ENCODE results near the gene UBE2D2. TPM values are rescaled to one million over a fixed set of nuclear protein-coding genes. Genes with fewer than 3 reads are reported as not detected.
A peak's percentile ranks its signal among the peaks of the same experiment; 100 is the strongest.

The UBE2D2 gene
- polyA plus RNA-seq, 2 of the 4 experiments (the other 2 are of a cell fraction), result 74.8 to 115 TPM

DNA sequence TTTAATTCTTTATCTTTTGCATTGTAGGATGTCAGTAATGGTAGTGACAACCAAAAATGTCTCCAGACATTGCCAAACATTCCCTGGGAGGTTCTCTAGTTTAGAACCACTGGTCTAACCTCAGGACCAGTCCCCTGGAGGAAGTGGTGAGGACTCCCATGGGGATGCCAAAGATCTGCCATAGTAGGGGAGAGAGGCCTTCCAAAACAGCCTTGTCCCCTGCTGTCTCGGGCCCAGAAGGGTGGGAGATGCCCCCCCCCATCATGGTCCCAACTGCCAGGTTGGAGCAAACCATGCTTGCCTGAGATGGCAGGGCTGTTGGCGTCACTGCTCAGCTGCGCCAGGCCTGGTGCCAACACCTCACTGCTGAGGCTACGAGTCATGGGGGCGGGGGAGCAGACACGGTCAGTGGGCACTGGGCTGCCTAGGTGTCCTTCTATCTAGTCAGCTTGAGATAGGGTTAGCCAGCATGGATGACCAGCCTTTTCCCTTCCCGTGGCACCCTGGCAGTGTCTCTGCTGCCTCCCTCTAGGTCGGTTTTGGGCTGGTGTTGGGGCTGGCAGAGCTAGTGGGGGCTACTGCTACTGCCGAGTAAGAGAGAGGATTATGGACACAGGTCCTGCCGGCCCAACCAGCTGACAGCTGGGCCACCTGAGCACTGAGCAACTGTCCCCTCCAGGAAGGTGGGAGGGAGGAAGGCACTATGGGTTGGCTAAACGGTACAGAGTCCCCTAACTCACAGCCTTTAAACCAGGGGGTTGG is 78.7 kb downstream of the UBE2D2 start:
- ATAC-seq (peak in 1 of 2 experiments; percentile 2; a peak in 1 of 6 replicates), DNase-seq (ENCODE audit: low read depth in 1 of 2, low spot score in 1 of 2) (no peak), FAIRE-seq (no peak)
- CTCF ChIA-PET, result interaction anchor here (1.4 to 17.1 kb wide), 8 partner anchors 5 to 218 kb away, joined by 3 to 267 read pairs (median 101); partner anchors contain the start of gene CXXC5
- no peaks in the 10 kb centered on the region for H3K9me3 ChIP-seq
- H3K4me1 ChIP-seq, result peaks cover 99% of the 10 kb centered on the region
- 71% methylated on average over 9 of the region's 11 CpGs for WGBS (ENCODE audit: missing lambda C conversion rate)
- H3K4me3 ChIP-seq, result no peak overlapping the region
- H3K4me2 ChIP-seq, result peak overlapping the region; percentile 13; the same call in 1 of the 3 replicates
- TF ChIP-seq EP300 (IDR thresholded peaks at IDR 0.05), result no peak
- TF ChIP-seq FOSL2 (IDR thresholded peaks at IDR 0.05), result no peak
- peak; percentile 38; the same call in 1 of the 2 replicates for TF ChIP-seq FOSL2 (CRISPR knock-in tag; IDR thresholded peaks at IDR 0.05)
- no peak for TF ChIP-seq JUNB (IDR thresholded peaks at IDR 0.05)
- POLR2A ChIA-PET, result no interaction called here
- H3K27ac ChIP-seq, result peak overlapping the region; percentile 20 to 91; a peak in 5 of 6 replicates

DNA sequence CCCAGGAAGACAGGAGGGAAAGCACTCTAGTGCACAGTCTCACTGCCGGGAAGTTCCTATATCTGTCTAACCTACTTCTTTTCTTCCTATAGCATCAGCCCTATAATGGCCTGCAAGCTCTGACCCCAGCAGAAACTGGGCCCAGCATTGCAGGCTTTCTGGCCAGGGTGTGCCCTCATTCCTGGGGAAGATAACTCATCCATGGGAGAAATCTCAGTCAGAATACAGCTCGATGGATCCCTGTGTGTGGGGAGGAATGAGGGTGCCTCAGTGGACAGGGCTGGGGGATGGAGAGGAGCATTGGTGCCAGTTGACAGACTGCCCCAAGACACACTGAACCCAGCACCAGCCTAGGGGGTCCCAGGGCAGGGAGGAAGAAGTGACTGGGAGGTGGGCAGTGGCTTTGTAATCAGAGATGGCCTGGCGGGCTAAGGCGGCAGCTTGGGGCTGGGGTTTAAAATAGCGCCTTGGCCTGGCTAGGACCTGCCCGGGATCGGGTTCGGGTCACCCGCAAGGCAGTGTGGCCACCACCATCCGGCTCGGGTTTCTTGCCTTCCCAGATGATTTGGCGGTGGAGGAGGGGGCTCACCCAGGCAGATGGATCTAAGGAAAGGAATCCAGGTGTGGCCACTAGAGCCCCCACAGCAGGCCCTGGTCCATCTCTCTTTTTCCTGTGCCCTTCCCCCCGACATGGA is 79.4 kb downstream of the UBE2D2 start:
- ATAC-seq (no peak), DNase-seq (ENCODE audit: low read depth in 1 of 2, low spot score in 1 of 2) (no peak), FAIRE-seq (no peak)
- POLR2A ChIA-PET, result no interaction called here
- CTCF ChIA-PET, result interaction anchor here (1.4 to 17.1 kb wide), 6 partner anchors 6 to 219 kb away, joined by 3 to 267 read pairs (median 195); partner anchors contain the start of gene CXXC5
- no peak overlapping the region for H3K4me3 ChIP-seq
- H3K4me1 ChIP-seq, result peaks cover 96% of the 10 kb centered on the region
- 0 out of 3 replicates have a peak overlapping the region, but pooled peaks have one; percentile 13 for H3K4me2 ChIP-seq
- 86% methylated on average over 13 of the region's 13 CpGs for WGBS (ENCODE audit: missing lambda C conversion rate)
- H3K27ac ChIP-seq, result peak overlapping the region; percentile 20 to 91; a peak in 5 of 6 replicates
- H3K9me3 ChIP-seq, result no peaks in the 10 kb centered on the region
- TF ChIP-seq EHMT2 (IDR thresholded peaks at IDR 0.05; ENCODE audit: low read depth), result no peak
- no peak for TF ChIP-seq ESRRA (IDR thresholded peaks at IDR 0.05; ENCODE audit: borderline replicate concordance, low read length)
- TF ChIP-seq CHD2 (IDR thresholded peaks at IDR 0.05; ENCODE audit: low read length, partially characterized antibody), result no peak
- no peak for TF ChIP-seq EP300 (IDR thresholded peaks at IDR 0.05)
- TF ChIP-seq RARB (CRISPR knock-in tag; IDR thresholded peaks at IDR 0.05), result no peak
- TF ChIP-seq, protein P1, sequence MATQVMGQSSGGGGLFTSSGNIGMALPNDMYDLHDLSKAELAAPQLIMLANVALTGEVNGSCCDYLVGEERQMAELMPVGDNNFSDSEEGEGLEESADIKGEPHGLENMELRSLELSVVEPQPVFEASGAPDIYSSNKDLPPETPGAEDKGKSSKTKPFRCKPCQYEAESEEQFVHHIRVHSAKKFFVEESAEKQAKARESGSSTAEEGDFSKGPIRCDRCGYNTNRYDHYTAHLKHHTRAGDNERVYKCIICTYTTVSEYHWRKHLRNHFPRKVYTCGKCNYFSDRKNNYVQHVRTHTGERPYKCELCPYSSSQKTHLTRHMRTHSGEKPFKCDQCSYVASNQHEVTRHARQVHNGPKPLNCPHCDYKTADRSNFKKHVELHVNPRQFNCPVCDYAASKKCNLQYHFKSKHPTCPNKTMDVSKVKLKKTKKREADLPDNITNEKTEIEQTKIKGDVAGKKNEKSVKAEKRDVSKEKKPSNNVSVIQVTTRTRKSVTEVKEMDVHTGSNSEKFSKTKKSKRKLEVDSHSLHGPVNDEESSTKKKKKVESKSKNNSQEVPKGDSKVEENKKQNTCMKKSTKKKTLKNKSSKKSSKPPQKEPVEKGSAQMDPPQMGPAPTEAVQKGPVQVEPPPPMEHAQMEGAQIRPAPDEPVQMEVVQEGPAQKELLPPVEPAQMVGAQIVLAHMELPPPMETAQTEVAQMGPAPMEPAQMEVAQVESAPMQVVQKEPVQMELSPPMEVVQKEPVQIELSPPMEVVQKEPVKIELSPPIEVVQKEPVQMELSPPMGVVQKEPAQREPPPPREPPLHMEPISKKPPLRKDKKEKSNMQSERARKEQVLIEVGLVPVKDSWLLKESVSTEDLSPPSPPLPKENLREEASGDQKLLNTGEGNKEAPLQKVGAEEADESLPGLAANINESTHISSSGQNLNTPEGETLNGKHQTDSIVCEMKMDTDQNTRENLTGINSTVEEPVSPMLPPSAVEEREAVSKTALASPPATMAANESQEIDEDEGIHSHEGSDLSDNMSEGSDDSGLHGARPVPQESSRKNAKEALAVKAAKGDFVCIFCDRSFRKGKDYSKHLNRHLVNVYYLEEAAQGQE (IDR thresholded peaks at IDR 0.05), result no peak
- TF ChIP-seq RNF2 (IDR thresholded peaks at IDR 0.05; ENCODE audit: borderline replicate concordance, low read depth), result no peak

DNA sequence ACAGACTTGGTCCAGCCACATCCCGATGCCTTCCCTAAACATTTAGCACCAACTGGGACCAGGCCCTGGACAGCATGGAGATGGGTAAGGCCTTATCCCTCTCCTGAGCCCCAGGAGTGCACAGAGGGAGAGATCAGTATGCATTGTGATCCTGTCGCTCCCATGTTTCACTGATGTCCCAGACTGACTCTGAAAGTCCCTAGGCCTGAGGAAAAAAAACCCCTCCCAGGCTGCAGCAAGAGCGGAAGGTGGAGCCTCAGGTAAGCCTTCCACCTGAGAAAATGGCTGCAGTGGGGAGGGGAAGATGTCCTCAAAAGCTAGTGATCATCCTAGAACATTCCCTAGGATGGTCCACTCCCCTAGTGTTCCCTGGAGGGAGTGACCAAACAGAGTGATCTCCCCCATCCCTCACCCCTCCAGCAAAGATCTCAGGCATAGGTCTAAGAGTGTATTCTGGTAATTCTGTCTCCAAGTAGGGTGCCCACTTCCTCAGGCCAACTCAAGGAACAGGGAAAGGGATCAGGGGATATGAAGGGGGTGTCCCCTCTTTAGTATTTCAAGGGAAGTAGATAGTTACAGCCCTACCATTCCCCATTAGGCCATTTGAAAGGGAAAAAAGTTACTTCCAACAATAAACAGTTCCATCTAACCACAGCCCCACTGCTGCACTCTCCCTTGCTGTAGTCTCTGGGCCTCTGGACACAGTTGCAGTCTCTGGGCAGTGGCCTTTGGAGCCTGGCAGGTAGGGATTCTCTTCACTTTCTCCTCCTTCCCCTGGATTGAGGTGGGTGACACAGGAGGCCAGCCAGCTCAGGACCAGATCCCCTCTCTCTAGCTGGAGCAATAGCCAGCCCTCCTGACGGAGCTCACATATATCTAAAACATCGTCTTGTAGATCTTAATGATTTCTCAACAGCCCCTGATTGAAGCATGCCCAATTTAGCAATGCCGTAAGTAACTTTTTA is 80.3 kb downstream of the UBE2D2 start:
- H3K9me3 ChIP-seq, result no peaks in the 10 kb centered on the region
- ChIA-PET CTCF (interaction anchor here (0.7 to 17.1 kb wide), 7 partner anchors 6 to 134 kb away, joined by 3 to 267 read pairs (median 7); no protein-coding TSS in a partner anchor), POLR2A (interaction anchor here (1.0 kb wide), 1 partner anchor 124 kb away, joined by 3 read pairs; no protein-coding TSS in a partner anchor)
- 90% methylated on average over 6 of the region's 6 CpGs for WGBS (ENCODE audit: missing lambda C conversion rate)
- H3K4me1 ChIP-seq, result peaks cover 88% of the 10 kb centered on the region
- no peak overlapping the region for H3K4me2 ChIP-seq
- no peak overlapping the region for H3K4me3 ChIP-seq
- peak overlapping the region; percentile 85 to 91; a peak in 4 of 6 replicates for H3K27ac ChIP-seq
- TF ChIP-seq, protein P2, sequence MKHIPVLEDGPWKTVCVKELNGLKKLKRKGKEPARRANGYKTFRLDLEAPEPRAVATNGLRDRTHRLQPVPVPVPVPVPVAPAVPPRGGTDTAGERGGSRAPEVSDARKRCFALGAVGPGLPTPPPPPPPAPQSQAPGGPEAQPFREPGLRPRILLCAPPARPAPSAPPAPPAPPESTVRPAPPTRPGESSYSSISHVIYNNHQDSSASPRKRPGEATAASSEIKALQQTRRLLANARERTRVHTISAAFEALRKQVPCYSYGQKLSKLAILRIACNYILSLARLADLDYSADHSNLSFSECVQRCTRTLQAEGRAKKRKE (CRISPR knock-in tag; IDR thresholded peaks at IDR 0.05; ENCODE audit: low read depth), result no peak
- TF ChIP-seq RAD21 (conservative IDR thresholded peaks at IDR 0.05 in 1 of 2, IDR thresholded peaks at IDR 0.05 in 1 of 2) (no peak), KDM5A (IDR thresholded peaks at IDR 0.05) (no peak), JUN (IDR thresholded peaks at IDR 0.05) (no peak), SREBF2 (IDR thresholded peaks at IDR 0.05) (no peak), CEBPB (IDR thresholded peaks at IDR 0.05) (no peak), FOSL2 (IDR thresholded peaks at IDR 0.05) (no peak), FOSL2 (CRISPR knock-in tag; IDR thresholded peaks at IDR 0.05) (no peak), ZNF302 (CRISPR knock-in tag; IDR thresholded peaks at IDR 0.05) (no peak), NR3C1 (IDR thresholded peaks at IDR 0.05) (no peak), JUNB (IDR thresholded peaks at IDR 0.05) (no peak), MAFK (IDR thresholded peaks at IDR 0.05; ENCODE audit: partially characterized antibody) (no peak), FOXS1 (CRISPR knock-in tag; IDR thresholded peaks at IDR 0.05) (no peak)
- TF ChIP-seq, protein P3, sequence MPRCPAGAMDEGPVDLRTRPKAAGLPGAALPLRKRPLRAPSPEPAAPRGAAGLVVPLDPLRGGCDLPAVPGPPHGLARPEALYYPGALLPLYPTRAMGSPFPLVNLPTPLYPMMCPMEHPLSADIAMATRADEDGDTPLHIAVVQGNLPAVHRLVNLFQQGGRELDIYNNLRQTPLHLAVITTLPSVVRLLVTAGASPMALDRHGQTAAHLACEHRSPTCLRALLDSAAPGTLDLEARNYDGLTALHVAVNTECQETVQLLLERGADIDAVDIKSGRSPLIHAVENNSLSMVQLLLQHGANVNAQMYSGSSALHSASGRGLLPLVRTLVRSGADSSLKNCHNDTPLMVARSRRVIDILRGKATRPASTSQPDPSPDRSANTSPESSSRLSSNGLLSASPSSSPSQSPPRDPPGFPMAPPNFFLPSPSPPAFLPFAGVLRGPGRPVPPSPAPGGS (IDR thresholded peaks at IDR 0.05), result no peak
- FAIRE-seq (no peak), DNase-seq (ENCODE audit: low read depth in 1 of 2, low spot score in 1 of 2) (no peak), ATAC-seq (no peak)
